ENCODE measurements around the gene NPFFR1. TPM values are rescaled to one million over a fixed set of nuclear protein-coding genes. Genes with fewer than 3 reads are reported as not detected.

Gene NPFFR1
- total RNA-seq, 1 donor: not detected

- DNase-seq (ENCODE audit: low read depth): no peak
- no peak overlapping the region for H3K4me3 ChIP-seq (ENCODE audit: low read depth, low read length)
Observed at GRCh38 chr10:70315276-70315675, 31.5 kb upstream of the NPFFR1 start.

GRCh38 chr10:70312972-70313371, 29.2 kb upstream of the NPFFR1 start:
- no peak overlapping the region for H3K4me3 ChIP-seq (ENCODE audit: low read depth, low read length)
- no peak for TF ChIP-seq CTCF (IDR thresholded peaks at IDR 0.05; ENCODE audit: insufficient read depth, low read length)
- peak; percentile 74 for DNase-seq (ENCODE audit: low read depth)

More at GRCh38 chr10:70315276-70315675, 31.5 kb upstream of the NPFFR1 start:
- no peak for TF ChIP-seq CTCF (IDR thresholded peaks at IDR 0.05; ENCODE audit: insufficient read depth, low read length)

GRCh38 chr10:70312249-70312648, 28.4 kb upstream of the NPFFR1 start:
- no peak for DNase-seq (ENCODE audit: low read depth)
- H3K4me3 ChIP-seq (ENCODE audit: low read depth, low read length): no peak overlapping the region
- no peak for TF ChIP-seq CTCF (IDR thresholded peaks at IDR 0.05; ENCODE audit: insufficient read depth, low read length)

GRCh38 chr10:70311698-70312097, 27.9 kb upstream of the NPFFR1 start:
- TF ChIP-seq CTCF (IDR thresholded peaks at IDR 0.05; ENCODE audit: insufficient read depth, low read length): no peak
- DNase-seq (ENCODE audit: low read depth): no peak
- H3K4me3 ChIP-seq (ENCODE audit: low read depth, low read length): no peak overlapping the region

GRCh38 chr10:70309661-70310060, 25.9 kb upstream of the NPFFR1 start:
- no peak for DNase-seq (ENCODE audit: low read depth)
- H3K4me3 ChIP-seq (ENCODE audit: low read depth, low read length): no peak overlapping the region
- no peak for TF ChIP-seq CTCF (IDR thresholded peaks at IDR 0.05; ENCODE audit: insufficient read depth, low read length)

- TF ChIP-seq CTCF (IDR thresholded peaks at IDR 0.05; ENCODE audit: insufficient read depth, low read length): no peak
- H3K4me3 ChIP-seq (ENCODE audit: low read depth, low read length): no peak overlapping the region
- DNase-seq (ENCODE audit: low read depth): no peak
Observed at GRCh38 chr10:70308121-70309060, 24.6 kb upstream of the NPFFR1 start.
